GM12878 (cell line): ENCODE results near the gene NAALADL2. TPM values are rescaled to one million over a fixed set of nuclear protein-coding genes. Genes with fewer than 3 reads are reported as not detected.

Source experiments
- ATAC-seq: fragments of 200-7000 bp; cut with Tn5 transposase; 3 replicates; pipeline ENCODE4 v1.9.1; 2020; ENCODE audit warnings: mild to moderate bottlenecking, moderate library complexity
- BruUV-seq: library from RNA; stranded (reverse); fragments of 400-500 nt; replicated peaks from 2 replicates; lab custom pipeline; 2021; lab: Mats Ljungman, UMichigan
- CTCF ChIA-PET: fragments of 300-600 bp; sonication (Branson Sonifier 250); formaldehyde crosslinking; extraction: SDS; loops from one replicate; lab custom pipeline; 2021; ENCODE audit warnings: inconsistent platforms; lab: Yijun Ruan, JAX
- POLR2A ChIA-PET: fragments of 350-600 bp; formaldehyde crosslinking; extraction: SDS; loops from one replicate; lab custom pipeline; 2021; ENCODE audit warnings: inconsistent platforms; lab: Charles Lee
- RAD21 ChIA-PET: fragments of 300-600 bp; sonication (Branson Sonifier 250); formaldehyde crosslinking; loops from one replicate; lab custom pipeline; 2023; ENCODE audit warnings: antibody characterized with exemption; ENCODE audit not compliant: unreplicated experiment; lab: Charles Lee
- SMC1A ChIA-PET: fragments of 300-600 bp; sonication (Branson Sonifier 250); formaldehyde crosslinking; loops from one replicate; lab custom pipeline; 2023; ENCODE audit not compliant: unreplicated experiment, uncharacterized antibody; lab: Charles Lee
- DNase-seq: peaks from one replicate; pipeline ENCODE4 v3.0.0-alpha.2; 2011; ENCODE audit warnings: low read depth, low spot score
- FAIRE-seq: peaks from 3 replicates; lab custom pipeline; 2011; peaks lifted over from hg19 to GRCh38; lab: Jason Lieb, UNC
- H2AFZ ChIP-seq: 2 replicates; pipeline ENCODE4 v1.6.0; 2011; ENCODE audit warnings: low read depth, low read length, control low read depth; ENCODE audit not compliant: control insufficient read depth
- H3K27ac ChIP-seq: 2 replicates; pipeline ENCODE4 v1.5.1; 2011; ENCODE audit warnings: control low read depth; ENCODE audit not compliant: control insufficient read depth, insufficient read depth
- H3K27me3 ChIP-seq, 2 experiments: replicated peaks in 1 of 2; 2 replicates each; pipeline versions ENCODE4 v1.6.0 to v1.6.1; 2011; ENCODE audit warnings: low read length in 1 of 2; ENCODE audit not compliant: control insufficient read depth in 2 of 2, insufficient read depth in 2 of 2
- H3K36me3 ChIP-seq, 2 experiments: 2 replicates each; pipeline ENCODE4 v1.5.1; 2011; ENCODE audit warnings: low read length in 1 of 2; ENCODE audit not compliant: control insufficient read depth in 2 of 2, insufficient read depth in 2 of 2
- H3K4me1 ChIP-seq: 2 replicates; pipeline ENCODE4 v1.6.1; 2011; ENCODE audit warnings: mild to moderate bottlenecking, low read length, moderate library complexity, mixed read lengths; ENCODE audit not compliant: control insufficient read depth, insufficient read depth
- H3K4me2 ChIP-seq: 2 replicates; pipeline ENCODE4 v1.6.0; 2011; ENCODE audit warnings: control low read depth; ENCODE audit not compliant: control insufficient read depth, insufficient read depth
- H3K4me3 ChIP-seq: fragments of 200-600 bp; sonication (generic); 2 replicates; pipeline ENCODE4 v1.5.1; 2016
- H3K79me2 ChIP-seq: 2 replicates; pipeline ENCODE4 v1.6.0; 2011; ENCODE audit warnings: low read length; ENCODE audit not compliant: control insufficient read depth, insufficient read depth
- H3K9ac ChIP-seq: 2 replicates; pipeline ENCODE4 v1.8.0; 2011; ENCODE audit warnings: low read length, control low read depth, mixed read lengths; ENCODE audit not compliant: control insufficient read depth, insufficient read depth
- H3K9me3 ChIP-seq: replicated peaks from 3 replicates; pipeline ENCODE4 v1.5.1; 2011; ENCODE audit warnings: mild to moderate bottlenecking, low read length; ENCODE audit not compliant: control insufficient read depth, insufficient read depth
- H4K20me1 ChIP-seq: 2 replicates; pipeline ENCODE4 v1.6.0; 2011; ENCODE audit not compliant: control insufficient read depth, insufficient read depth
- BCL11A ChIP-seq: IDR thresholded peaks from 2 replicates; pipeline ENCODE4 v1.6.1; 2011; ENCODE audit warnings: low read depth, low read length
- BMI1 ChIP-seq: fragments of 450-650 bp; IDR thresholded peaks from 2 replicates; pipeline ENCODE4 v1.6.1; 2016; ENCODE audit warnings: mild to moderate bottlenecking, moderate library complexity, borderline replicate concordance
- CHD1 ChIP-seq: IDR thresholded peaks from 2 replicates; pipeline ENCODE4 v1.6.1; 2012; ENCODE audit warnings: low read depth, low read length, improper control_type of control experiment
- KLF5 ChIP-seq: fragments of 450-650 bp; IDR thresholded peaks from 2 replicates; pipeline ENCODE4 v1.6.1; 2014; ENCODE audit warnings: mild to moderate bottlenecking; ENCODE audit not compliant: partially characterized antibody
- MXI1 ChIP-seq: fragments of 150-350 bp; IDR thresholded peaks from 2 replicates; pipeline ENCODE4 v1.6.1; 2011; ENCODE audit warnings: low read depth, mild to moderate bottlenecking, inconsistent platforms, low read length, improper control_type of control experiment
- RELA ChIP-seq: fragments of 450-650 bp; IDR thresholded peaks from 2 replicates; pipeline ENCODE4 v1.8.0; 2014; ENCODE audit warnings: borderline replicate concordance; ENCODE audit not compliant: partially characterized antibody
- SPI1 ChIP-seq: IDR thresholded peaks from 2 replicates; pipeline ENCODE4 v1.6.1; 2011; ENCODE audit warnings: low read depth, mild to moderate bottlenecking, low read length, moderate library complexity, borderline replicate concordance; ENCODE audit not compliant: insufficient read depth
- SREBF2 ChIP-seq: IDR thresholded peaks from 2 replicates; pipeline ENCODE4 v1.6.1; 2012; ENCODE audit warnings: mild to moderate bottlenecking, low read length
- TBL1XR1 ChIP-seq: IDR thresholded peaks from 2 replicates; pipeline ENCODE4 v1.6.1; 2012; ENCODE audit warnings: low read depth, low read length, improper control_type of control experiment
- ZBED1 ChIP-seq: IDR thresholded peaks from 2 replicates; pipeline ENCODE4 v1.6.1; 2016; ENCODE audit warnings: borderline replicate concordance
- WGBS: methylation state at CpG from one replicate; pipeline ENCODE4 v1.1.6; 2016; ENCODE audit warnings: low lambda C conversion rate; ENCODE audit not compliant: insufficient replicate concordance, insufficient coverage; ENCODE audit errors: missing lambda C conversion rate; 5-methylcytosine and 5-hydroxymethylcytosine counted together
- in situ Hi-C: fragments of 300-500 bp; cut with MboI; formaldehyde crosslinking; loops from 9 replicates; pipeline ENCODE4 v1.14.3; 2018; ENCODE audit warnings: mixed read lengths
- intact Hi-C: fragments of 100-400 bp; cut with micrococcal nuclease; formaldehyde crosslinking; loops from one replicate; pipeline ENCODE4 v1.14.2; 2022; ENCODE audit not compliant: unreplicated experiment
- polyA plus RNA-seq, 11 experiments: library from polyadenylated mRNA; depleted of rRNA in 4 of 11; unstranded in 6 of 11; stranded (reverse) in 5 of 11; fragments of >200 nt; fragmentation: Nextera tagmentation in 4 of 11; fragmentation: Illumina TruSeq in 1 of 11; extraction: Ambion mirVana in 4 of 11; extraction: Trizol in 1 of 11; gene quantifications; 1 replicate in 1 of 11; 2 replicates in 10 of 11; pipeline versions ENCODE4 v1.2.1 to v1.2.3, GENCODE V29; 2011 to 2016; ENCODE audit warnings: inconsistent platforms in 2 of 11, missing spikeins in 2 of 11, low read depth in 1 of 11
- total RNA-seq, 4 experiments: library from RNA; depleted of rRNA in 3 of 4; stranded (reverse); fragments of >200 nt in 3 of 4; fragmentation: Illumina TruSeq in 1 of 4; extraction: Trizol in 1 of 4; gene quantifications; 2 replicates each; pipeline versions ENCODE4 v1.2.1 to v1.2.3, GENCODE V29; 2013 to 2021
- TF ChIP-seq, protein P1 (sequence below): fragments of 450-650 bp; formaldehyde crosslinking; IDR thresholded peaks from 2 replicates; pipeline ENCODE4 v1.5.0; 2022; ENCODE audit warnings: mild to moderate bottlenecking, missing genetic modification characterization
- TF ChIP-seq, protein P2 (sequence below): fragments of 150-350 bp; IDR thresholded peaks from 2 replicates; pipeline ENCODE4 v1.6.1; 2016; ENCODE audit warnings: low read depth, low read length
- TF ChIP-seq, protein P3 (sequence below): IDR thresholded peaks from 2 replicates; pipeline ENCODE4 v1.6.1; 2011; ENCODE audit warnings: low read depth, mild to moderate bottlenecking, low read length, moderate library complexity, borderline replicate concordance; ENCODE audit errors: extremely low read depth
- TF ChIP-seq, protein P4 (sequence below): IDR thresholded peaks from 2 replicates; pipeline ENCODE4 v1.6.1; 2011; ENCODE audit warnings: borderline replicate concordance, low read depth, mild to moderate bottlenecking, moderate library complexity, mixed read lengths, low read length; ENCODE audit not compliant: insufficient read depth; ENCODE audit errors: extremely low read length
- TF ChIP-seq, protein P5 (sequence below): IDR thresholded peaks from 2 replicates; pipeline ENCODE4 v1.6.1; 2011; ENCODE audit warnings: borderline replicate concordance, low read depth, mild to moderate bottlenecking, moderate library complexity, low read length; ENCODE audit not compliant: insufficient read depth, poor library complexity, severe bottlenecking

The NAALADL2 gene
- total and polyA plus RNA-seq, 10 of the 15 experiments (the other 5 are each of a cell fraction or from before 2014, with no cell fraction given): 0.06 to 10.8 (median 0.46) TPM

DNA sequence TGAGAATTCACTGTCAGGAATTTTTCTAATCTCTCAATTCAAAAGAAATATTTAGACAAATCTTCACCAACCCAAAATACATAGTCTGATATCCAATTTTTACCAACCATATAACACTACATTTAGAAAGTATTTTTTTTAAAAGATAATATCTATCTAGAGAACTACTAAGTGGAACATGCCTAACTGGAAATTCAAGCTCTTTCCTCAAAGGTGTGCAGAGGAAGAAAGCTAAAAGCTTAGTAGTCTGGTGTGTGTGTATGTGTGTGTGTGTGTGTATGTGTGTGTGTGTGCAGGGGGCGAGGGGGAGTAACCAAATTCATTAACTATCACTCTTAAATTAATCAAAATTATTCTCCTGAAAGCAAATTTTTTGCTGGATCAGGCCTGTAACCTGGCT lies 797.3 kb downstream of the NAALADL2 start:
- Histone ChIP-seq H3K27me3 (no peaks in the 10 kb centered on the region), H3K4me3 (no peak overlapping the region), H4K20me1 (no peaks in the 10 kb centered on the region), H3K79me2 (no peaks in the 10 kb centered on the region), H3K9ac (no peak overlapping the region), H2AFZ (no peak overlapping the region), H3K27ac (no peak overlapping the region), H3K4me1 (no peaks in the 10 kb centered on the region), H3K36me3 (no peaks in the 10 kb centered on the region), H3K9me3 (no peaks in the 10 kb centered on the region), H3K4me2 (no peak overlapping the region)
- BruUV-seq: no TSS peak
- FAIRE-seq (no peak), ATAC-seq (no peak), DNase-seq (no peak)
- RAD21 ChIA-PET: no interaction called here
- WGBS: 0% methylated on average over 1 of the region's 1 CpG
- intact Hi-C loops (no loop called here), in situ Hi-C loops (no loop called here)
- POLR2A ChIA-PET: no interaction called here
- CTCF ChIA-PET: no interaction called here
- SMC1A ChIA-PET: no interaction called here
- TF ChIP-seq RELA (no peak), KLF5 (no peak), SPI1 (no peak), ZBED1 (no peak), CHD1 (no peak), BCL11A (no peak), TBL1XR1 (no peak), MXI1 (no peak), BMI1 (no peak), SREBF2 (no peak)
- TF ChIP-seq, protein P1, sequence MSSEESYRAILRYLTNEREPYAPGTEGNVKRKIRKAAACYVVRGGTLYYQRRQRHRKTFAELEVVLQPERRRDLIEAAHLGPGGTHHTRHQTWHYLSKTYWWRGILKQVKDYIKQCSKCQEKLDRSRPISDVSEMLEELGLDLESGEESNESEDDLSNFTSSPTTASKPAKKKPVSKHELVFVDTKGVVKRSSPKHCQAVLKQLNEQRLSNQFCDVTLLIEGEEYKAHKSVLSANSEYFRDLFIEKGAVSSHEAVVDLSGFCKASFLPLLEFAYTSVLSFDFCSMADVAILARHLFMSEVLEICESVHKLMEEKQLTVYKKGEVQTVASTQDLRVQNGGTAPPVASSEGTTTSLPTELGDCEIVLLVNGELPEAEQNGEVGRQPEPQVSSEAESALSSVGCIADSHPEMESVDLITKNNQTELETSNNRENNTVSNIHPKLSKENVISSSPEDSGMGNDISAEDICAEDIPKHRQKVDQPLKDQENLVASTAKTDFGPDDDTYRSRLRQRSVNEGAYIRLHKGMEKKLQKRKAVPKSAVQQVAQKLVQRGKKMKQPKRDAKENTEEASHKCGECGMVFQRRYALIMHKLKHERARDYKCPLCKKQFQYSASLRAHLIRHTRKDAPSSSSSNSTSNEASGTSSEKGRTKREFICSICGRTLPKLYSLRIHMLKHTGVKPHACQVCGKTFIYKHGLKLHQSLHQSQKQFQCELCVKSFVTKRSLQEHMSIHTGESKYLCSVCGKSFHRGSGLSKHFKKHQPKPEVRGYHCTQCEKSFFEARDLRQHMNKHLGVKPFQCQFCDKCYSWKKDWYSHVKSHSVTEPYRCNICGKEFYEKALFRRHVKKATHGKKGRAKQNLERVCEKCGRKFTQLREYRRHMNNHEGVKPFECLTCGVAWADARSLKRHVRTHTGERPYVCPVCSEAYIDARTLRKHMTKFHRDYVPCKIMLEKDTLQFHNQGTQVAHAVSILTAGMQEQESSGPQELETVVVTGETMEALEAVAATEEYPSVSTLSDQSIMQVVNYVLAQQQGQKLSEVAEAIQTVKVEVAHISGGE (CRISPR knock-in tag): no peak
- TF ChIP-seq, protein P2, sequence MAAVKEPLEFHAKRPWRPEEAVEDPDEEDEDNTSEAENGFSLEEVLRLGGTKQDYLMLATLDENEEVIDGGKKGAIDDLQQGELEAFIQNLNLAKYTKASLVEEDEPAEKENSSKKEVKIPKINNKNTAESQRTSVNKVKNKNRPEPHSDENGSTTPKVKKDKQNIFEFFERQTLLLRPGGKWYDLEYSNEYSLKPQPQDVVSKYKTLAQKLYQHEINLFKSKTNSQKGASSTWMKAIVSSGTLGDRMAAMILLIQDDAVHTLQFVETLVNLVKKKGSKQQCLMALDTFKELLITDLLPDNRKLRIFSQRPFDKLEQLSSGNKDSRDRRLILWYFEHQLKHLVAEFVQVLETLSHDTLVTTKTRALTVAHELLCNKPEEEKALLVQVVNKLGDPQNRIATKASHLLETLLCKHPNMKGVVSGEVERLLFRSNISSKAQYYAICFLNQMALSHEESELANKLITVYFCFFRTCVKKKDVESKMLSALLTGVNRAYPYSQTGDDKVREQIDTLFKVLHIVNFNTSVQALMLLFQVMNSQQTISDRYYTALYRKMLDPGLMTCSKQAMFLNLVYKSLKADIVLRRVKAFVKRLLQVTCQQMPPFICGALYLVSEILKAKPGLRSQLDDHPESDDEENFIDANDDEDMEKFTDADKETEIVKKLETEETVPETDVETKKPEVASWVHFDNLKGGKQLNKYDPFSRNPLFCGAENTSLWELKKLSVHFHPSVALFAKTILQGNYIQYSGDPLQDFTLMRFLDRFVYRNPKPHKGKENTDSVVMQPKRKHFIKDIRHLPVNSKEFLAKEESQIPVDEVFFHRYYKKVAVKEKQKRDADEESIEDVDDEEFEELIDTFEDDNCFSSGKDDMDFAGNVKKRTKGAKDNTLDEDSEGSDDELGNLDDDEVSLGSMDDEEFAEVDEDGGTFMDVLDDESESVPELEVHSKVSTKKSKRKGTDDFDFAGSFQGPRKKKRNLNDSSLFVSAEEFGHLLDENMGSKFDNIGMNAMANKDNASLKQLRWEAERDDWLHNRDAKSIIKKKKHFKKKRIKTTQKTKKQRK: no peak
- TF ChIP-seq, protein P3, sequence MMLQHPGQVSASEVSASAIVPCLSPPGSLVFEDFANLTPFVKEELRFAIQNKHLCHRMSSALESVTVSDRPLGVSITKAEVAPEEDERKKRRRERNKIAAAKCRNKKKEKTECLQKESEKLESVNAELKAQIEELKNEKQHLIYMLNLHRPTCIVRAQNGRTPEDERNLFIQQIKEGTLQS: no peak
- TF ChIP-seq, protein P4, sequence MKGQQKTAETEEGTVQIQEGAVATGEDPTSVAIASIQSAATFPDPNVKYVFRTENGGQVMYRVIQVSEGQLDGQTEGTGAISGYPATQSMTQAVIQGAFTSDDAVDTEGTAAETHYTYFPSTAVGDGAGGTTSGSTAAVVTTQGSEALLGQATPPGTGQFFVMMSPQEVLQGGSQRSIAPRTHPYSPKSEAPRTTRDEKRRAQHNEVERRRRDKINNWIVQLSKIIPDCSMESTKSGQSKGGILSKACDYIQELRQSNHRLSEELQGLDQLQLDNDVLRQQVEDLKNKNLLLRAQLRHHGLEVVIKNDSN: no peak
- TF ChIP-seq, protein P5, sequence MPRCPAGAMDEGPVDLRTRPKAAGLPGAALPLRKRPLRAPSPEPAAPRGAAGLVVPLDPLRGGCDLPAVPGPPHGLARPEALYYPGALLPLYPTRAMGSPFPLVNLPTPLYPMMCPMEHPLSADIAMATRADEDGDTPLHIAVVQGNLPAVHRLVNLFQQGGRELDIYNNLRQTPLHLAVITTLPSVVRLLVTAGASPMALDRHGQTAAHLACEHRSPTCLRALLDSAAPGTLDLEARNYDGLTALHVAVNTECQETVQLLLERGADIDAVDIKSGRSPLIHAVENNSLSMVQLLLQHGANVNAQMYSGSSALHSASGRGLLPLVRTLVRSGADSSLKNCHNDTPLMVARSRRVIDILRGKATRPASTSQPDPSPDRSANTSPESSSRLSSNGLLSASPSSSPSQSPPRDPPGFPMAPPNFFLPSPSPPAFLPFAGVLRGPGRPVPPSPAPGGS: no peak
